ENCODE data around the gene TMEM42.

The TMEM42 gene

GRCh38 chr3:44899683-44900367, 38.1 kb downstream of the TMEM42 start:
- no peak for TF ChIP-seq CTCF (IDR thresholded peaks at IDR 0.05; ENCODE audit: low read depth, low read length, missing control alignments)
- DNase-seq (ENCODE audit: low read depth), result no peak

GRCh38 chr3:44902628-44903027, 40.9 kb downstream of the TMEM42 start:
- no peak overlapping the region for H3K4me3 ChIP-seq (ENCODE audit: low read depth, low read length)
- DNase-seq (ENCODE audit: low read depth), result no peak
- TF ChIP-seq CTCF (IDR thresholded peaks at IDR 0.05; ENCODE audit: low read depth, low read length, missing control alignments), result no peak

More at GRCh38 chr3:44899683-44900367, 38.1 kb downstream of the TMEM42 start:
- H3K4me3 ChIP-seq (ENCODE audit: low read depth, low read length), result no peak overlapping the region

GRCh38 chr3:44903314-44903713, 41.6 kb downstream of the TMEM42 start:
- no peak for TF ChIP-seq CTCF (IDR thresholded peaks at IDR 0.05; ENCODE audit: low read depth, low read length, missing control alignments)
- DNase-seq (ENCODE audit: low read depth), result no peak

GRCh38 chr3:44903751-44904150, 42.0 kb downstream of the TMEM42 start:
- no peak for DNase-seq (ENCODE audit: low read depth)
- no peak overlapping the region for H3K4me3 ChIP-seq (ENCODE audit: low read depth, low read length)
- no peak for TF ChIP-seq CTCF (IDR thresholded peaks at IDR 0.05; ENCODE audit: low read depth, low read length, missing control alignments)

More at GRCh38 chr3:44903314-44903713, 41.6 kb downstream of the TMEM42 start:
- H3K4me3 ChIP-seq (ENCODE audit: low read depth, low read length), result no peak overlapping the region

GRCh38 chr3:44905446-44906157, 43.9 kb downstream of the TMEM42 start:
- DNase-seq (ENCODE audit: low read depth), result no peak
- H3K4me3 ChIP-seq (ENCODE audit: low read depth, low read length), result no peak overlapping the region
- TF ChIP-seq CTCF (IDR thresholded peaks at IDR 0.05; ENCODE audit: low read depth, low read length, missing control alignments), result no peak

- DNase-seq (ENCODE audit: low read depth), result no peak
Observed at GRCh38 chr3:44906997-44907396, 45.3 kb downstream of the TMEM42 start.

More at GRCh38 chr3:44906997-44907396, 45.3 kb downstream of the TMEM42 start:
- no peak overlapping the region for H3K4me3 ChIP-seq (ENCODE audit: low read depth, low read length)
- TF ChIP-seq CTCF (IDR thresholded peaks at IDR 0.05; ENCODE audit: low read depth, low read length, missing control alignments), result no peak
